Posterior vena cava (tissue), 2 donors: ENCODE data around the gene ZNF419. TPM values are rescaled to one million over a fixed set of nuclear protein-coding genes. Genes with fewer than 3 reads are reported as not detected.
"Not testable (repeated sequence)": the region's sequence is repeated elsewhere in the genome, so short reads cannot be mapped to it uniquely, and the experiment has no call there.

ENCODE experiments used
- DNase-seq: peaks from one replicate; pipeline ENCODE4 v3.0.0-alpha.2; 2020; ENCODE audit warnings: low spot score
- intact Hi-C, 2 donors: fragments of 100-400 bp; cut with DNase I; formaldehyde crosslinking; loops; one replicate each; pipeline versions ENCODE4 v1.14.1 to v1.14.2; 2022 to 2023
- long read RNA-seq, 2 donors: library from polyadenylated mRNA; unstranded; transcript quantifications; one replicate each; pipeline ENCODE4 v2.0.0, GENCODE V29; 2020 to 2021
- total RNA-seq, 2 donors: library from RNA; stranded (reverse); fragmentation: NEBNext Ultra II Directional; extraction: Animal tissue kit (Norgen Biotek cat#: 25700); gene quantifications; one replicate each; pipeline ENCODE4 v1.2.1, GENCODE V29; 2021
- donor health status: DM: yes; HTN: yes; CAD: no.
- donor health status: DM: yes; HTN: yes; CAD: no.

The ZNF419 gene
- 1 to 10 TPM; 8.2 to 8.3 TPM for total RNA-seq
- long read RNA-seq, donor 1 = 0 reads
- long read RNA-seq, donor 2, partial matches to known transcripts = 1 of 15 reads
- long read RNA-seq, donor 2, other reads (novel, unspliced or antisense) = 0 of 15 reads

GRCh38 chr19:57487477-57488298 is at the start of gene ZNF419:
Gene ZNF419 (plus strand): TSS chr19:57487750. CDS start chr19:57487951, 201 bp downstream.
- intact Hi-C loops = not testable (repeated sequence)
- DNase-seq = peak; percentile 97

GRCh38 chr19:57437931-57438330 is 49.6 kb upstream of the ZNF419 start:
- intact Hi-C loops = no loop called here

GRCh38 chr19:57438925-57439324 is 48.6 kb upstream of the ZNF419 start:
- no peak for DNase-seq
- intact Hi-C loops = no loop called here

More at GRCh38 chr19:57437931-57438330, 49.6 kb upstream of the ZNF419 start:
- DNase-seq = no peak

DNA sequence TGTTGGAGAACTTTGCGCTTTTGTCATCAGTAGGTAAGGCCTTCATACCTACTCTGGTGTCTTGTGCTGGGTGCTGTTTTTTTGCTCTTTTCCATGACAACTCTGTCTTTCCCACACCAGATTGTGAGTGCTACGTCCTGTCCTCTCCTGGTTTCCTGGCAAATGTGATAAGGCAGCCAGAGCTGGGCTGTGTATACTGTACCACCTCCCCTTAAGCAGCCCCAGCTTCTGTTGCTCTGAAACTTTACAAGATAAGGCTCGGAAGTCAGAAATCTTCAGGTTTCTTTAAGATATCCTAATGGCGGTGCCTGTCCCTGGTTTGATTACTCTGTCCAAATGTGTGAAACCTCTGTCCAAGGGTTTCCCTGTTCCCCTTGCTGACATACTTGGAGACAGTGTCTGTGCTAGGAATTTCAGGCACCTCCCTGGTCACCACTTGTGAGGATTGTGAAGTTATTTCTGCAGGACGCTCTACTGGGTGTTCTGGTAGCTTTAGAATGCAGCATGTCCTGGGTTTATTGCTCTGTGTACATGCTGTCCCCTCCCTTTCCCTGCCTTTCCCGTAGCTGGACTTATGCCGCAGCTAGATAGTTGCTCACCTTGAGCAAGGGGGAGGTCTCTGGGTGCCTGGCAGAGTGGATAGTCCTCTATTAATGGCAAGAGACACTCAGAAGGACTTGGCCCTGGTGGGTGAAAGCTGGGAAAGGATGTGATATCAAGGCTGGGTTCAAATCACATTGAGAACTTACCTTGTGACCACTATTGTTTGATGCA is 45.4 kb upstream of the ZNF419 start:
- intact Hi-C loops = no loop called here
- no peak for DNase-seq

DNA sequence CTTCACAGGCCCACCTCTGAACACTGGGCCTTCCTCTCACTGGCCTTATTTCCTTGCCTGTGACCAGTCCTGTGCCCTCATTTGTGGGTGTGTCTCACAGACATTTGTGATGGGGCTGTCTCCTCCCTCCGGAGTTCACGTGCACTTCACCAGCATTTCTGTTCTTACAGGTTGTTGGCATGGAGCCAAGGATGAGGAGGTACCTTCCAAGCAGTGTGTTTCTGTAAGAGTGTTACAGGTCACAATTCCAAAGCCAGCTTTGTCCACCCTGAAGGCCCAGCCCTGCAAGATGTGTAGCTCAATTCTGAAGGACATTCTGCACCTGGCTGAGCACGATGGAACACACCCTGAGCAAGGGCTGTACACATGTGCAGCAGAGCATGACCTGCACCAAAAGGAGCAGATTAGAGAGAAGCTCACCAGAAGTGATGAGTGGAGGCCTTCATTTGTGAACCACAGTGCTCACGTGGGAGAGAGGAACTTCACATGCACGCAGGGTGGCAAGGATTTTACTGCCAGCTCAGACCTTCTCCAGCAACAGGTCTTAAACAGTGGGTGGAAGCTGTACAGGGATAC is 44.3 kb upstream of the ZNF419 start:
- intact Hi-C loops = no loop called here
- DNase-seq = no peak

- intact Hi-C loops = no loop called here
- DNase-seq = no peak
These were observed 35.2 kb upstream of the ZNF419 start for GRCh38 chr19:57452307-57452706.

- intact Hi-C loops = no loop called here
- no peak for DNase-seq
These were observed 21.7 kb upstream of the ZNF419 start for GRCh38 chr19:57465680-57466381.

DNA sequence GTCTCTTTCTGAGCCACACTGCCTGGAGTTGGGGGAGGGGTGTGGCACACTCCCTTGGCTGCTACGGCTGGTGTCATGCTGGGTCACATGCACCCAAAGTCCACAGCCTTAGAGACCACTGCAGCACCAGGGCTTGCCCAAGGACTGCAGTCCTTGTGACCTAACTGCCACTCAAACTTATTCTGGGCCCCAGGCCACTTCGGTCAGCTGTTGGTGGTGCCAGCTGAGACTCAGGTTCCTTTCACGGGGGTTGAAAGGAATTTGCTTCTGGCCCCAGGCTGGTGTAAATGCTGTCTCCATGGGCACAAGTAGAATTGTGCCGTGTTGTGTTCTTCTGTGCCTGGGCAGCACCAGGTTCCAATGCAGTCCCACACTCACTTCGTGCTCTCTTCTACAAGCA is 21.1 kb upstream of the ZNF419 start:
- intact Hi-C loops = no loop called here
- DNase-seq = no peak

GRCh38 chr19:57473646-57474045 is 13.9 kb upstream of the ZNF419 start:
- DNase-seq = no peak

GRCh38 chr19:57477191-57478008 is 10.2 kb upstream of the ZNF419 start, which contains the start of gene ZNF772:
Gene ZNF772 (minus strand): TSS chr19:57477566. CDS start chr19:57477309, 257 bp downstream.
- intact Hi-C loops = no loop called here
- DNase-seq = peak; percentile 95

More at GRCh38 chr19:57473646-57474045, 13.9 kb upstream of the ZNF419 start:
- intact Hi-C loops = no loop called here

GRCh38 chr19:57488299-57488644 is 722 bp downstream of the ZNF419 start:
- DNase-seq, intact Hi-C loops: not testable (repeated sequence)

- DNase-seq, intact Hi-C loops: not testable (repeated sequence)
These were observed 11.8 kb downstream of the ZNF419 start for GRCh38 chr19:57499332-57499679.

GRCh38 chr19:57499680-57500395 is 12.3 kb downstream of the ZNF419 start, which contains the start of gene ZNF773:
Gene ZNF773 (plus strand): TSS chr19:57499938. CDS start chr19:57500081, 143 bp downstream.
- intact Hi-C loops = not testable (repeated sequence)
- peak; percentile 99 for DNase-seq

DNA sequence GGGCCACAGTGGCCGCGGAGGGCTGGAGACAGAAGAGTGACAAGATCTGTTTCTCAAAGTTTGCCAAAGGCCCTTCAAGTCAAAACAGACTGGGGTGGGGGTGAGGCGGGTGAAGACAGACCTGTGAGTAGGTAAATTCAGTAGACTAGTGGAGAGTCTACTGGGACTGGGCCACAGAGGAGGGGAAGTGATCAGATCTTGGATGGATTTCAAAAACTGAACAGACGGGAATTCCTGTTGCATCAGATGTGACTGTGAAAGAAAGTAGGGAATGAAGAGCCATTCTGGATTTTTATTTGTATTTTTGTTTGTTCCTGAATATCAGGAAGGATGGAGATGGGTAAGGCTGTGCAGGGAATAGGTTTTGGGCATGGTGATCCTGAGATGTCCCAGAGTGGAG is 12.8 kb downstream of the ZNF419 start:
- DNase-seq, intact Hi-C loops: not testable (repeated sequence)

GRCh38 chr19:57506163-57506562 is 18.6 kb downstream of the ZNF419 start:
- intact Hi-C loops = no loop called here
- DNase-seq = no peak

DNA sequence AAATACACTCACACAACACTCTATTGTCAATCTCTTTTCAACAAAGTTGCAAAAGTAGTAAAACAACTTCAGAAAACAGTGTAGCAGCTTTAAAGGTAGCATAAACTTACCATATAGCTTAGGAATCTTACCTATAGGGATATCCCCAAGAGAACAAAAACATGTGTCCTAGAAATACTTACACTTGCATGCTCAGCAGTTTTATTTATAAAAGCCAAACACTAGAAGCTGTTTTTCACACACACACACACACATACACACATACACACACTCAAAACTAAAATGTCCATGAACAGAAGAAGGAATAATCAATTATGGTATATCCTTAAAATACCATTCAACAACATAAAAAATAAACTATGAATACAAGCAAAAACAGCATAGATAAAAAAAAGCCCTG is 23.9 kb downstream of the ZNF419 start:
- intact Hi-C loops = no loop called here
- DNase-seq = no peak

DNA sequence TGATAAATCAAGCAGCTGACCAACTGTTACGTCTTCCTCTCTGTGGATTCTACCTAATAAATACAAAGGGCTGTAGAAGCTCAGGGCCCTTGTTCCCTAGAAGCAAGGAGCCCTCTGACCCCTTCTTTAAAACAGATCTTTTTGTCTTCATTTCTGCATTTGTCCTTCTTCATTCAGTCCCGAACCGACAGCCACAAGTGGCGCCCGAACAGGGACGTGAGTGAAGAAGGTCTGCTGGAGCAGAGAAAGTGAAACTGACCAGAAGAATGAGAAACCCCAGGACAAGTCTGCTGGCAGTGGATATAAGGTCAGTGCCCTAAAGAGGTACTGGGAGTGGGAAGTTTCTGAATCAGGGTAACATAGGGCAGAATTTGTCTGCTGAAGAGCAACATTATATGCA is 25.3 kb downstream of the ZNF419 start:
- intact Hi-C loops = no loop called here

GRCh38 chr19:57515255-57515654 is 27.7 kb downstream of the ZNF419 start:
- intact Hi-C loops = no loop called here
- no peak for DNase-seq

More for the DNA sequence above, 25.3 kb downstream of the ZNF419 start:
- DNase-seq = no peak
